ENCODE results near the gene ITPKC. TPM values are rescaled to one million over a fixed set of nuclear protein-coding genes. Genes with fewer than 3 reads are reported as not detected.
"Not testable (repeated sequence)": the region's sequence is repeated elsewhere in the genome, so short reads cannot be mapped to it uniquely, and the experiment has no call there.

Gene ITPKC
- total RNA-seq, 4 donors from 2014 or later: 14.7 to 56.1 (median 33.8) TPM

GRCh38 chr19:40724315-40724714 is 7.4 kb downstream of the ITPKC start:
- Histone ChIP-seq H3K4me3 (no peak overlapping the region), H3K9me3 (no peaks in the 10 kb centered on the region), H3K27ac (no peak overlapping the region), H3K36me3 (peaks cover 0 to 42% (median 19%) of the 10 kb centered on the region in 4 donors), H3K27me3 (no peaks in the 10 kb centered on the region), H3K4me1 (peaks cover 11 to 36% (median 30%) of the 10 kb centered on the region in 4 donors)
- 92 to 93% methylated on average over 3 to 4 of the region's 4 CpGs for WGBS, 2 donors (ENCODE audit: low coverage in 1 of 2)
- in situ Hi-C loops (cut with MboI; ENCODE audit: low pct_ligation_motif_present in 1 of 4, low pct_unique_long_range_greater_than_20kb in 1 of 4, low sequenced_read_pairs in 3 of 4) (loop anchor here in 1 of 4 donors (25.0 kb wide), 1 partner anchor 88 kb away; no protein-coding TSS in a partner anchor), intact Hi-C loops (cut with DNase I; ENCODE audit: low total_unique reads) (no loop called here)
- DNase-seq: no peak
- TF ChIP-seq CTCF (IDR thresholded peaks at IDR 0.05) (no peak), POLR2AphosphoS5 (IDR thresholded peaks at IDR 0.05) (no peak), EP300 (IDR thresholded peaks at IDR 0.05; ENCODE audit: low read depth) (no peak), POLR2A (IDR thresholded peaks at IDR 0.05) (no peak)

GRCh38 chr19:40724855-40725254 is 7.9 kb downstream of the ITPKC start:
- H3K27me3 ChIP-seq: no peaks in the 10 kb centered on the region
- in situ Hi-C loops (cut with MboI; ENCODE audit: low pct_ligation_motif_present in 1 of 4, low pct_unique_long_range_greater_than_20kb in 1 of 4, low sequenced_read_pairs in 3 of 4) (loop anchor here in 1 of 4 donors (25.0 kb wide), 1 partner anchor 87 kb away; no protein-coding TSS in a partner anchor), intact Hi-C loops (cut with DNase I; ENCODE audit: low total_unique reads) (no loop called here)
- no peak overlapping the region for H3K27ac ChIP-seq
- no peak for DNase-seq
- H3K4me1 ChIP-seq: peaks cover 6 to 31% (median 24%) of the 10 kb centered on the region in 4 donors
- TF ChIP-seq POLR2A (IDR thresholded peaks at IDR 0.05): no peak
- no peak for TF ChIP-seq POLR2AphosphoS5 (IDR thresholded peaks at IDR 0.05)
- TF ChIP-seq EP300 (IDR thresholded peaks at IDR 0.05; ENCODE audit: low read depth): no peak
- no peak for TF ChIP-seq CTCF (IDR thresholded peaks at IDR 0.05)
- WGBS, 2 donors (ENCODE audit: low coverage in 1 of 2): 68 to 99% methylated on average over 3 of the region's 3 CpGs
- peaks cover 0 to 48% (median 22%) of the 10 kb centered on the region in 4 donors for H3K36me3 ChIP-seq
- no peak overlapping the region for H3K4me3 ChIP-seq
- no peaks in the 10 kb centered on the region for H3K9me3 ChIP-seq

- 98 to 100% methylated on average over 1 to 4 of the region's 4 CpGs for WGBS, 2 donors (ENCODE audit: low coverage in 1 of 2)
- no peak overlapping the region for H3K27ac ChIP-seq
- intact Hi-C loops (cut with DNase I; ENCODE audit: low total_unique reads): no loop called here
- in situ Hi-C loops (cut with MboI; ENCODE audit: low pct_ligation_motif_present in 1 of 4, low pct_unique_long_range_greater_than_20kb in 1 of 4, low sequenced_read_pairs in 3 of 4): no loop called here
- TF ChIP-seq EP300 (IDR thresholded peaks at IDR 0.05; ENCODE audit: low read depth) (no peak), POLR2A (IDR thresholded peaks at IDR 0.05) (no peak), POLR2AphosphoS5 (IDR thresholded peaks at IDR 0.05) (no peak), CTCF (IDR thresholded peaks at IDR 0.05) (no peak)
- H3K9me3 ChIP-seq: no peaks in the 10 kb centered on the region
- H3K27me3 ChIP-seq: no peaks in the 10 kb centered on the region
- peaks cover 3 to 16% (median 12%) of the 10 kb centered on the region in 4 donors for H3K4me1 ChIP-seq
- H3K4me3 ChIP-seq: no peak overlapping the region
- no peak for DNase-seq
- H3K36me3 ChIP-seq: peaks cover 0 to 59% (median 29%) of the 10 kb centered on the region in 4 donors
Observed at GRCh38 chr19:40726279-40726678, 9.4 kb downstream of the ITPKC start.

- H3K4me1 ChIP-seq; H3K9me3 ChIP-seq; H3K27me3 ChIP-seq; DNase-seq; intact Hi-C loops (cut with DNase I; ENCODE audit: low total_unique reads); in situ Hi-C loops (cut with MboI; ENCODE audit: low pct_ligation_motif_present in 1 of 4, low pct_unique_long_range_greater_than_20kb in 1 of 4, low sequenced_read_pairs in 3 of 4); H3K27ac ChIP-seq; H3K4me3 ChIP-seq: not testable (repeated sequence)
- 76 to 80% methylated on average over 1 to 5 of the region's 5 CpGs for WGBS, 2 donors (ENCODE audit: low coverage in 1 of 2)
- peaks cover 0 to 77% (median 36%) of the 10 kb centered on the region in 4 donors for H3K36me3 ChIP-seq
Observed at GRCh38 chr19:40730065-40730464, 13.2 kb downstream of the ITPKC start.

- H3K4me1 ChIP-seq: peaks cover 0 to 18% (median 5%) of the 10 kb centered on the region in 4 donors
- in situ Hi-C loops (cut with MboI; ENCODE audit: low pct_ligation_motif_present in 1 of 4, low pct_unique_long_range_greater_than_20kb in 1 of 4, low sequenced_read_pairs in 3 of 4); H3K27me3 ChIP-seq; intact Hi-C loops (cut with DNase I; ENCODE audit: low total_unique reads); H3K9me3 ChIP-seq; H3K27ac ChIP-seq; DNase-seq; H3K4me3 ChIP-seq: not testable (repeated sequence)
- WGBS, 2 donors (ENCODE audit: low coverage in 1 of 2): 94% methylated on average over 12 to 16 of the region's 16 CpGs
- peaks cover 0 to 80% (median 32%) of the 10 kb centered on the region in 4 donors for H3K36me3 ChIP-seq
Observed at GRCh38 chr19:40732304-40732703, 15.4 kb downstream of the ITPKC start.
